PC-3 (cell line): ENCODE results near the gene MLKL. TPM values are rescaled to one million over a fixed set of nuclear protein-coding genes. Genes with fewer than 3 reads are reported as not detected.
A peak's percentile ranks its signal among the peaks of the same experiment; 100 is the strongest.

Source experiments
- ATAC-seq: fragments of 200-7000 bp; cut with Tn5 transposase; 2 replicates; pipeline ENCODE4 v1.9.1; 2020; ENCODE audit warnings: mild to moderate bottlenecking, moderate library complexity
- BruUV-seq: library from RNA; stranded (reverse); fragments of 400-500 nt; replicated peaks from 2 replicates; lab custom pipeline; 2021; lab: Mats Ljungman, UMichigan
- CTCF ChIA-PET: fragments of 300-600 bp; sonication (Branson Sonifier 250); formaldehyde crosslinking; loops from one replicate; lab custom pipeline; 2022; ENCODE audit warnings: antibody characterized with exemption; lab: Charles Lee
- POLR2A ChIA-PET: fragments of 300-600 bp; sonication (Branson Sonifier 250); formaldehyde crosslinking; loops from one replicate; lab custom pipeline; 2022; ENCODE audit warnings: antibody characterized with exemption; ENCODE audit not compliant: unreplicated experiment; lab: Charles Lee
- DNase-seq: peaks from one replicate; pipeline ENCODE4 v3.0.0-alpha.2; 2015
- H2AFZ ChIP-seq: fragments of 300-600 bp; sonication (generic); 2 replicates; pipeline ENCODE4 v1.6.0; 2016; ENCODE audit warnings: antibody characterized with exemption, low read length
- H3F3A ChIP-seq: fragments of 300-600 bp; sonication (generic); one replicate; pipeline ENCODE4 v1.6.0; 2017; ENCODE audit warnings: antibody characterized with exemption, low read length, control low read depth, mild to moderate bottlenecking; ENCODE audit not compliant: unreplicated experiment
- H3K27ac ChIP-seq: fragments of 300-600 bp; sonication (generic); 2 replicates; pipeline ENCODE4 v1.5.1; 2016; ENCODE audit warnings: mild to moderate bottlenecking, low read length
- H3K27me3 ChIP-seq: fragments of 300-600 bp; sonication (generic); 2 replicates; pipeline ENCODE4 v1.6.1; 2016; ENCODE audit warnings: low read length, mixed read lengths
- H3K36me3 ChIP-seq: fragments of 300-600 bp; sonication (generic); 2 replicates; pipeline ENCODE4 v1.6.1; 2016; ENCODE audit warnings: low read depth, mixed run types, low read length, mixed read lengths
- H3K4me1 ChIP-seq: fragments of 300-600 bp; sonication (generic); 2 replicates; pipeline ENCODE4 v1.5.1; 2016; ENCODE audit warnings: low read length; ENCODE audit not compliant: insufficient read depth
- H3K4me2 ChIP-seq: fragments of 300-600 bp; sonication (generic); 2 replicates; pipeline ENCODE4 v1.6.0; 2016; ENCODE audit warnings: low read length
- H3K4me3 ChIP-seq: fragments of 300-600 bp; sonication (generic); 2 replicates; pipeline ENCODE4 v1.5.1; 2016; ENCODE audit warnings: mild to moderate bottlenecking, low read length, mixed read lengths
- H3K79me2 ChIP-seq: fragments of 300-600 bp; sonication (generic); 2 replicates; pipeline ENCODE4 v1.6.1; 2017; ENCODE audit warnings: low read length, mixed read lengths
- H3K9ac ChIP-seq: fragments of 300-600 bp; sonication (generic); 2 replicates; pipeline ENCODE4 v1.6.0; 2016; ENCODE audit warnings: mild to moderate bottlenecking, low read length
- H3K9me2 ChIP-seq: fragments of 300-600 bp; sonication (generic); replicated peaks from 2 replicates; pipeline ENCODE4 v1.6.1; 2016; ENCODE audit warnings: mixed run types, low read length, mixed read lengths
- H3K9me3 ChIP-seq: fragments of 300-600 bp; sonication (generic); 2 replicates; pipeline ENCODE4 v1.6.1; 2016; ENCODE audit warnings: low read length, mixed read lengths
- H4K20me1 ChIP-seq: fragments of 300-600 bp; sonication (generic); 2 replicates; pipeline ENCODE4 v1.6.1; 2016; ENCODE audit warnings: low read length, mixed read lengths
- CTCF ChIP-seq: fragments of 300-600 bp; sonication (generic); conservative IDR thresholded peaks from 2 replicates; pipeline ENCODE4 v1.5.1; 2017; ENCODE audit warnings: antibody characterized with exemption, low read depth, mild to moderate bottlenecking, low read length
- EZH2 ChIP-seq: fragments of 300-600 bp; sonication (generic); IDR thresholded peaks from one replicate; pipeline ENCODE4 v1.6.1; 2017; ENCODE audit warnings: antibody characterized with exemption, mild to moderate bottlenecking, low read length; ENCODE audit not compliant: unreplicated experiment
- EZH2phosphoT487 ChIP-seq: fragments of 300-600 bp; sonication (generic); IDR thresholded peaks from 2 replicates; pipeline ENCODE4 v1.6.1; 2018; ENCODE audit warnings: mild to moderate bottlenecking, antibody characterized with exemption, low read length, borderline replicate concordance
- intact Hi-C: fragments of 100-400 bp; cut with micrococcal nuclease; formaldehyde crosslinking; loops from 2 replicates; pipeline ENCODE4 v1.9.0; 2023
- total RNA-seq: library from RNA; depleted of rRNA; stranded (reverse); fragments of >200 nt; gene quantifications from 2 replicates; pipeline ENCODE4 v1.2.3, GENCODE V29; 2014

MLKL gene
- total RNA-seq, 1 experiment from 2014 or later, result 30.9 TPM

DNA sequence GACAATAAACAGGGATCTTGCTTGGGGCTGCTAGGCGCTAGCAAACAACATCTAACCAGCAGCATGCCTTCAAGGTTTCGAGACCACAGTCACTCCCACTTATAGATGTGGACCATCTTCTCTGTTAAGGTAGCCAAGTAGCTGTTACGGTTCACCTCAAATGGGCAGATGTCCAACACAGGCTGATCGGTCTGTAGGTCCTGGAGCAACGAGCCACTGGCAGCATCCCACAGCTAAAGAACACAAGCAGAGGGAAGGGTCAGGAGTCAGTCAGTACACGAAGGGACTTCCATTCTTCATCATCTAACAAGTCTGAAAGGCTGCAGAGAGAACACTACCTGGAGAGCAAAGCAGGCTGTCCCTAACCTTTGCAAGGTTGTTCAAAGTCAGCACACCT is 76.8 kb downstream of the MLKL start:
- no peak overlapping the region for H3K4me2 ChIP-seq
- DNase-seq (no peak), ATAC-seq (no peak)
- no peak for TF ChIP-seq EZH2
- no peak for TF ChIP-seq EZH2phosphoT487
- TF ChIP-seq CTCF, result no peak
- H3K36me3 ChIP-seq, result peaks cover 50% of the 10 kb centered on the region
- H3K9me3 ChIP-seq, result no peaks in the 10 kb centered on the region
- no peaks in the 10 kb centered on the region for H3K27me3 ChIP-seq
- no peak overlapping the region for H3K9ac ChIP-seq
- intact Hi-C loops, result loop anchor here (10.0 kb wide), 1 partner anchor 179 kb away; no protein-coding TSS in a partner anchor
- H3F3A ChIP-seq, result peaks cover 2% of the 10 kb centered on the region
- POLR2A ChIA-PET, result no interaction called here
- H3K79me2 ChIP-seq, result no peaks in the 10 kb centered on the region
- CTCF ChIA-PET, result no interaction called here
- H3K27ac ChIP-seq, result no peak overlapping the region
- H4K20me1 ChIP-seq, result peaks cover 7% of the 10 kb centered on the region; the same call in 1 of the 2 replicates
- H3K4me3 ChIP-seq, result no peak overlapping the region
- no peaks in the 10 kb centered on the region for H3K9me2 ChIP-seq
- H2AFZ ChIP-seq, result no peak overlapping the region
- H3K4me1 ChIP-seq, result no peaks in the 10 kb centered on the region
- BruUV-seq, result no TSS peak

- H4K20me1 ChIP-seq, result peaks cover 7% of the 10 kb centered on the region; the same call in 1 of the 2 replicates
- H3K27ac ChIP-seq, result no peak overlapping the region
- H3K27me3 ChIP-seq, result no peaks in the 10 kb centered on the region
- ChIA-PET CTCF (no interaction called here), POLR2A (no interaction called here)
- H3K9me3 ChIP-seq, result no peaks in the 10 kb centered on the region
- no peak overlapping the region for H3K4me2 ChIP-seq
- peak; percentile 56 for ATAC-seq
- no peak overlapping the region for H2AFZ ChIP-seq
- no peaks in the 10 kb centered on the region for H3K79me2 ChIP-seq
- no peaks in the 10 kb centered on the region for H3K4me1 ChIP-seq
- DNase-seq, result peak; percentile 59
- no peaks in the 10 kb centered on the region for H3F3A ChIP-seq
- no peak overlapping the region for H3K4me3 ChIP-seq
- peak; percentile 71 for TF ChIP-seq CTCF
- no peak for TF ChIP-seq EZH2
- H3K9ac ChIP-seq, result no peak overlapping the region
- H3K36me3 ChIP-seq, result peaks cover 45% of the 10 kb centered on the region
- intact Hi-C loops, result loop anchor here (10.0 kb wide), 1 partner anchor 179 kb away; no protein-coding TSS in a partner anchor
- H3K9me2 ChIP-seq, result no peaks in the 10 kb centered on the region
- no TSS peak for BruUV-seq
Observed at GRCh38 chr16:74623214-74623838, 77.3 kb downstream of the MLKL start.

- CTCF ChIA-PET, result no interaction called here
- H3K36me3 ChIP-seq, result peaks cover 34% of the 10 kb centered on the region
Observed at GRCh38 chr16:74622005-74622404, 78.7 kb downstream of the MLKL start.

More at GRCh38 chr16:74622005-74622404, 78.7 kb downstream of the MLKL start:
- no peak for DNase-seq
- POLR2A ChIA-PET, result no interaction called here
- Histone ChIP-seq H2AFZ (no peak overlapping the region), H3K9me3 (no peaks in the 10 kb centered on the region), H3K79me2 (no peaks in the 10 kb centered on the region), H3K9ac (no peak overlapping the region), H3K4me2 (no peak overlapping the region), H3K27me3 (no peaks in the 10 kb centered on the region), H3K9me2 (no peaks in the 10 kb centered on the region), H3F3A (no peaks in the 10 kb centered on the region), H4K20me1 (peaks cover 7% of the 10 kb centered on the region; the same call in 1 of the 2 replicates), H3K27ac (no peak overlapping the region), H3K4me3 (no peak overlapping the region), H3K4me1 (no peaks in the 10 kb centered on the region)
- TF ChIP-seq CTCF, result no peak
- no peak for TF ChIP-seq EZH2phosphoT487
- no peak for TF ChIP-seq EZH2
- BruUV-seq, result TSS peak; percentile 14
- ATAC-seq, result no peak
- intact Hi-C loops, result loop anchor here (10.0 kb wide), 1 partner anchor 177 kb away; no protein-coding TSS in a partner anchor
